K562 (cell line): ENCODE data around the gene FGR. TPM values are rescaled to one million over a fixed set of nuclear protein-coding genes. Genes with fewer than 3 reads are reported as not detected.

Source experiments
- ATAC-seq: fragments of 200-7000 bp; cut with Tn5 transposase; 3 replicates; pipeline ENCODE4 v1.9.1; 2020; ENCODE audit warnings: moderate library complexity
- BruUV-seq: library from RNA; stranded (reverse); fragments of 400-500 nt; replicated peaks from 2 replicates; lab custom pipeline; 2021; lab: Mats Ljungman, UMichigan
- CTCF ChIA-PET: fragments of 300-600 bp; formaldehyde crosslinking; extraction: SDS; loops from one replicate; lab custom pipeline; 2021; ENCODE audit warnings: low intra/inter-chr PET ratio; lab: Yijun Ruan, JAX
- POLR2A ChIA-PET: fragments of 300-600, 350-650 bp; sonication (Branson Sonifier 250); formaldehyde crosslinking; extraction: SDS; loops from one replicate; lab custom pipeline; 2021; ENCODE audit warnings: antibody characterized with exemption, inconsistent platforms; lab: Yijun Ruan, JAX
- DNase-seq, 4 experiments: peaks; one replicate each; pipeline versions ENCODE4 v3.0.0 to v3.0.0-alpha.2; 2011 to 2018; ENCODE audit warnings: low spot score in 3 of 4, mixed read lengths in 3 of 4; ENCODE audit errors: extremely low read depth in 1 of 4
- FAIRE-seq: peaks from 2 replicates; lab custom pipeline; 2011; peaks lifted over from hg19 to GRCh38; lab: Jason Lieb, UNC
- H2AFZ ChIP-seq: 2 replicates; pipeline ENCODE4 v1.6.0; 2011; ENCODE audit warnings: low read depth, low read length, control low read depth, inconsistent platforms
- H3K27ac ChIP-seq: fragments of 200-600 bp; 3 replicates; pipeline ENCODE4 v1.8.0; 2011; ENCODE audit warnings: low read depth, mild to moderate bottlenecking, control low read depth, inconsistent platforms, low read length, moderate library complexity, mixed read lengths; ENCODE audit errors: extremely low read depth
- H3K27me3 ChIP-seq, 2 experiments: fragments of 300-600 bp in 1 of 2; 2 replicates in 1 of 2; 3 replicates in 1 of 2; pipeline versions ENCODE4 v1.6.0 to v1.8.0; 2011; ENCODE audit warnings: inconsistent platforms in 2 of 2, low read length in 2 of 2, mild to moderate bottlenecking in 1 of 2, mixed read lengths in 1 of 2, moderate library complexity in 1 of 2; ENCODE audit not compliant: control insufficient read depth in 2 of 2, insufficient read depth in 2 of 2
- H3K36me3 ChIP-seq: fragments of 300-600 bp; 3 replicates; pipeline ENCODE4 v1.8.0; 2011; ENCODE audit warnings: mild to moderate bottlenecking, low read length, inconsistent platforms; ENCODE audit not compliant: control insufficient read depth, insufficient read depth
- H3K4me1 ChIP-seq, 2 experiments: fragments of 200-600 bp in 1 of 2; replicated peaks in 1 of 2; 2 replicates in 1 of 2; 3 replicates in 1 of 2; pipeline versions ENCODE4 v1.5.1 to v1.8.0; 2011; ENCODE audit warnings: inconsistent platforms in 2 of 2, low read length in 2 of 2, mild to moderate bottlenecking in 1 of 2, mixed read lengths in 1 of 2, moderate library complexity in 1 of 2; ENCODE audit not compliant: control insufficient read depth in 2 of 2, insufficient read depth in 2 of 2
- H3K4me2 ChIP-seq: 2 replicates; pipeline ENCODE4 v1.6.1; 2011; ENCODE audit warnings: low read length, control low read depth, inconsistent platforms, mixed read lengths; ENCODE audit not compliant: insufficient read depth
- H3K4me3 ChIP-seq: fragments of 200-600 bp; sonication (generic), shearing (Covaris generic); 2 replicates; pipeline ENCODE4 v1.5.1; 2016; ENCODE audit warnings: control low read depth, inconsistent platforms
- H3K79me2 ChIP-seq: fragments of 200-600 bp; 3 replicates; pipeline ENCODE4 v1.8.0; 2011; ENCODE audit warnings: low read length, inconsistent platforms; ENCODE audit not compliant: control insufficient read depth, insufficient read depth
- H3K9ac ChIP-seq, 2 experiments: 2 replicates each; pipeline versions ENCODE4 v1.6.0 to v1.6.1; 2011; ENCODE audit warnings: low read depth in 2 of 2, low read length in 2 of 2, control low read depth in 1 of 2, inconsistent platforms in 1 of 2, mild to moderate bottlenecking in 1 of 2, mixed read lengths in 1 of 2; ENCODE audit not compliant: insufficient read depth in 1 of 2
- H3K9me1 ChIP-seq: one replicate; pipeline ENCODE4 v1.6.0; 2011; ENCODE audit warnings: inconsistent platforms, mild to moderate bottlenecking, low read length, moderate library complexity; ENCODE audit not compliant: control insufficient read depth, insufficient read depth
- H3K9me3 ChIP-seq: replicated peaks from 2 replicates; pipeline ENCODE4 v1.5.1; 2011; ENCODE audit warnings: low read depth, low read length, inconsistent platforms; ENCODE audit not compliant: control insufficient read depth, insufficient read depth
- H4K20me1 ChIP-seq: replicated peaks from 2 replicates; pipeline ENCODE4 v1.6.1; 2011; ENCODE audit warnings: low read length, inconsistent platforms, mixed read lengths; ENCODE audit not compliant: control insufficient read depth, insufficient read depth
- BHLHE40 ChIP-seq: IDR thresholded peaks from 2 replicates; pipeline ENCODE4 v1.6.1; 2011; ENCODE audit warnings: low read length, improper control_type of control experiment
- CREB1 ChIP-seq, 2 experiments: sonication (generic) in 1 of 2; formaldehyde crosslinking in 1 of 2; IDR thresholded peaks; 2 replicates each; pipeline versions ENCODE4 v1.6.1 to v1.8.0; 2012 to 2022; ENCODE audit warnings: inconsistent platforms in 1 of 2, mild to moderate bottlenecking in 1 of 2, missing genetic modification reagents in 1 of 2, moderate library complexity in 1 of 2
- DIDO1 ChIP-seq: fragments of 450-650 bp; IDR thresholded peaks from 2 replicates; pipeline ENCODE4 v1.6.1; 2016; ENCODE audit warnings: low read depth, missing biosample characterization, missing genetic modification characterization
- ERF ChIP-seq: fragments of 450-650 bp; formaldehyde crosslinking; IDR thresholded peaks from 2 replicates; pipeline ENCODE4 v1.4.0; 2020; ENCODE audit warnings: mild to moderate bottlenecking, mixed read lengths
- FOXM1 ChIP-seq, 2 experiments: fragments of 450-650 bp in 1 of 2; sonication (generic) in 1 of 2; formaldehyde crosslinking in 1 of 2; IDR thresholded peaks; 2 replicates each; pipeline versions ENCODE4 v1.6.1 to v1.9.0; 2017 to 2022; ENCODE audit warnings: low read depth in 2 of 2, mild to moderate bottlenecking in 2 of 2, missing genetic modification reagents in 1 of 2, moderate library complexity in 1 of 2
- FOXO4 ChIP-seq: fragments of 450-650 bp; formaldehyde crosslinking; IDR thresholded peaks from 2 replicates; pipeline ENCODE4 v1.4.0; 2020; ENCODE audit warnings: mild to moderate bottlenecking, moderate library complexity
- HIVEP1 ChIP-seq: fragments of 250-450 bp; sonication (Bioruptor Pico); IDR thresholded peaks from 2 replicates; pipeline ENCODE4 v1.4.0; 2020; ENCODE audit warnings: mild to moderate bottlenecking
- KLF13 ChIP-seq: fragments of 450-650 bp; IDR thresholded peaks from 2 replicates; pipeline ENCODE4 v1.6.1; 2016; ENCODE audit warnings: missing genetic modification characterization, low read depth, mild to moderate bottlenecking, missing compliant biosample characterization, moderate library complexity, borderline replicate concordance
- NCOA4 ChIP-seq: fragments of 450-650 bp; IDR thresholded peaks from 2 replicates; pipeline ENCODE4 v1.6.1; 2018; ENCODE audit warnings: mild to moderate bottlenecking; ENCODE audit not compliant: partially characterized antibody
- PRPF4 ChIP-seq: fragments of 200-400 bp; formaldehyde crosslinking; IDR thresholded peaks from one replicate; pipeline ENCODE4 v1.6.1; 2017; ENCODE audit warnings: low read length, low read depth, mild to moderate bottlenecking; ENCODE audit not compliant: insufficient read depth, poor library complexity, severe bottlenecking
- PTBP1 ChIP-seq: fragments of 200-400 bp; formaldehyde crosslinking; IDR thresholded peaks from 2 replicates; pipeline ENCODE4 v1.6.1; 2017; ENCODE audit warnings: low read depth, low read length
- SUPT5H ChIP-seq: fragments of 450-650 bp; IDR thresholded peaks from 2 replicates; pipeline ENCODE4 v1.6.1; 2016
- ZBTB49 ChIP-seq: sonication (generic); formaldehyde crosslinking; IDR thresholded peaks from 2 replicates; pipeline ENCODE4 v1.8.0; 2022; ENCODE audit warnings: missing genetic modification reagents, mild to moderate bottlenecking, borderline replicate concordance
- ZNF639 ChIP-seq, 2 experiments: fragments of 200-800 bp in 1 of 2; sonication (Bioruptor generic) in 1 of 2; sonication (generic) in 1 of 2; formaldehyde crosslinking in 1 of 2; IDR thresholded peaks in 1 of 2; conservative IDR thresholded peaks in 1 of 2; 2 replicates each; pipeline versions ENCODE4 v1.5.0 to v1.6.1; 2016 to 2020; ENCODE audit warnings: missing compliant biosample characterization in 1 of 2, missing genetic modification characterization in 1 of 2, missing genetic modification reagents in 1 of 2
- WGBS: fragments of 100-300 bp; shearing (Covaris generic); methylation state at CpG from one replicate; pipeline ENCODE4 v1.1.6; 2016; ENCODE audit warnings: low coverage, mixed read lengths; ENCODE audit not compliant: insufficient coverage; ENCODE audit errors: missing lambda C conversion rate; 5-methylcytosine and 5-hydroxymethylcytosine counted together
- in situ Hi-C: fragments of 300-500 bp; cut with MboI; formaldehyde crosslinking; loops from 4 replicates; pipeline ENCODE4 v1.15.0; 2018; ENCODE audit warnings: inconsistent platforms, mixed read lengths
- intact Hi-C: fragments of 100-400 bp; cut with micrococcal nuclease; formaldehyde crosslinking; loops from 2 replicates; pipeline ENCODE4 v1.14.2; 2022
- polyA plus RNA-seq, 8 experiments: library from polyadenylated mRNA; depleted of rRNA in 4 of 8; stranded (reverse) in 5 of 8; unstranded in 3 of 8; fragments of >200 nt; fragmentation: Nextera tagmentation in 2 of 8; fragmentation: Illumina TruSeq in 1 of 8; extraction: Ambion mirVana in 2 of 8; extraction: Trizol in 1 of 8; gene quantifications; 2 replicates each; pipeline versions ENCODE4 v1.2.1 to v1.2.3, GENCODE V29; 2011 to 2014; ENCODE audit warnings: inconsistent platforms in 1 of 8, missing spikeins in 1 of 8
- total RNA-seq, 7 experiments: library from RNA; depleted of rRNA in 6 of 7; stranded (reverse); fragments of >200 nt in 6 of 7; fragmentation: Illumina TruSeq in 2 of 7; extraction: Trizol in 2 of 7; gene quantifications; 2 replicates each; pipeline versions ENCODE4 v1.2.1 to v1.2.3, GENCODE V29; 2011 to 2021; ENCODE audit warnings: low replicate concordance in 1 of 7

FGR gene
- total and polyA plus RNA-seq, 9 of the 15 experiments (the other 6 are each of a cell fraction or from before 2014, with no cell fraction given) = 0.04 to 0.11 TPM; not detected in 7

- Histone ChIP-seq H2AFZ (peak overlapping the region; percentile 69), H3K4me3 (peak overlapping the region; percentile 46), H3K9ac (peak overlapping the region; percentile 42 to 92; a peak in 3 of 4 replicates), H3K27me3 (no peaks in the 10 kb centered on the region), H3K4me2 (peak overlapping the region; percentile 71), H3K9me3 (no peaks in the 10 kb centered on the region), H4K20me1 (no peaks in the 10 kb centered on the region), H3K4me1 (peaks cover 32 to 34% of the 10 kb centered on the region in 2 experiments), H3K79me2 (no peaks in the 10 kb centered on the region), H3K27ac (peak overlapping the region; percentile 48; the same call in 1 of the 3 replicates), H3K36me3 (no peaks in the 10 kb centered on the region), H3K9me1 (no peaks in the 10 kb centered on the region)
- peak; percentile 73 for FAIRE-seq
- ATAC-seq = peak; percentile 92
- 4% methylated on average over 67 of the region's 78 CpGs for WGBS
- BruUV-seq = TSS peak; percentile 70
- in situ Hi-C loops = loop anchor here (5.0 kb wide), 3 partner anchors 47 to 267 kb away; partner anchors contain the start of gene GPR3
- DNase-seq = peak; percentile 94 to 97 (median 96)
- intact Hi-C loops = loop anchor here (5.0 to 10.0 kb wide), 3 partner anchors 102 to 615 kb away; no protein-coding TSS in a partner anchor
- POLR2A ChIA-PET = interaction anchor here (1.1 kb wide), 1 partner anchor 54 kb away, joined by 6 read pairs; no protein-coding TSS in a partner anchor
- CTCF ChIA-PET = interaction anchor here (0.6 to 8.3 kb wide), 4 partner anchors 46 to 351 kb away, joined by 3 to 157 read pairs (median 3); no protein-coding TSS in a partner anchor
- TF ChIP-seq SUPT5H (no peak), HIVEP1 (CRISPR knock-in tag) (no peak), CREB1 (IDR thresholded peaks at IDR 0.05) (peak; percentile 85), CREB1 (CRISPR knock-in tag; IDR thresholded peaks at IDR 0.05) (peak; percentile 90), BHLHE40 (no peak), FOXM1 (IDR thresholded peaks at IDR 0.05; ENCODE audit: low read depth) (no peak), FOXM1 (CRISPR knock-in tag; IDR thresholded peaks at IDR 0.05; ENCODE audit: low read depth) (no peak), FOXO4 (CRISPR knock-in tag) (no peak), PRPF4 (no peak), ERF (CRISPR knock-in tag) (no peak), KLF13 (tag) (peak; percentile 49; the same call in 1 of the 2 replicates), ZBTB49 (CRISPR knock-in tag) (no peak), PTBP1 (no peak), DIDO1 (tag) (no peak), ZNF639 (CRISPR knock-in tag; conservative IDR thresholded peaks at IDR 0.05 in 1 of 2, IDR thresholded peaks at IDR 0.05 in 1 of 2) (no peak), NCOA4 (no peak)
Observed at GRCh38 chr1:27659497-27660299, 24.7 kb upstream of the FGR start.
